A549 (cell line): ENCODE results near the gene MLPH.

Experiments
- JUN ChIP-seq, 2 experiments: fragments of >200 bp; sonication (Bioruptor Twin); formaldehyde crosslinking; IDR thresholded peaks; 2 replicates in 1 of 2; 3 replicates in 1 of 2; pipeline ENCODE4 v1.6.1; 2016 to 2017
- REST ChIP-seq: fragments of 200-600 bp; sonication (generic); IDR thresholded peaks from 2 replicates; pipeline ENCODE4 v1.6.1; 2016; ENCODE audit warnings: antibody characterized with exemption, mild to moderate bottlenecking, moderate library complexity
- TF ChIP-seq, protein P1 (sequence below): fragments of 450-650 bp; IDR thresholded peaks from 2 replicates; pipeline ENCODE4 v1.6.1; 2014; ENCODE audit warnings: antibody characterized with exemption
- TF ChIP-seq, protein P2 (sequence below): fragments of >200 bp; sonication (Bioruptor Twin); formaldehyde crosslinking; IDR thresholded peaks from 3 replicates; pipeline ENCODE4 v1.5.1; 2016

- TF ChIP-seq, protein P1, sequence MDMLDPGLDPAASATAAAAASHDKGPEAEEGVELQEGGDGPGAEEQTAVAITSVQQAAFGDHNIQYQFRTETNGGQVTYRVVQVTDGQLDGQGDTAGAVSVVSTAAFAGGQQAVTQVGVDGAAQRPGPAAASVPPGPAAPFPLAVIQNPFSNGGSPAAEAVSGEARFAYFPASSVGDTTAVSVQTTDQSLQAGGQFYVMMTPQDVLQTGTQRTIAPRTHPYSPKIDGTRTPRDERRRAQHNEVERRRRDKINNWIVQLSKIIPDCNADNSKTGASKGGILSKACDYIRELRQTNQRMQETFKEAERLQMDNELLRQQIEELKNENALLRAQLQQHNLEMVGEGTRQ, result no peak
- TF ChIP-seq, protein P2, sequence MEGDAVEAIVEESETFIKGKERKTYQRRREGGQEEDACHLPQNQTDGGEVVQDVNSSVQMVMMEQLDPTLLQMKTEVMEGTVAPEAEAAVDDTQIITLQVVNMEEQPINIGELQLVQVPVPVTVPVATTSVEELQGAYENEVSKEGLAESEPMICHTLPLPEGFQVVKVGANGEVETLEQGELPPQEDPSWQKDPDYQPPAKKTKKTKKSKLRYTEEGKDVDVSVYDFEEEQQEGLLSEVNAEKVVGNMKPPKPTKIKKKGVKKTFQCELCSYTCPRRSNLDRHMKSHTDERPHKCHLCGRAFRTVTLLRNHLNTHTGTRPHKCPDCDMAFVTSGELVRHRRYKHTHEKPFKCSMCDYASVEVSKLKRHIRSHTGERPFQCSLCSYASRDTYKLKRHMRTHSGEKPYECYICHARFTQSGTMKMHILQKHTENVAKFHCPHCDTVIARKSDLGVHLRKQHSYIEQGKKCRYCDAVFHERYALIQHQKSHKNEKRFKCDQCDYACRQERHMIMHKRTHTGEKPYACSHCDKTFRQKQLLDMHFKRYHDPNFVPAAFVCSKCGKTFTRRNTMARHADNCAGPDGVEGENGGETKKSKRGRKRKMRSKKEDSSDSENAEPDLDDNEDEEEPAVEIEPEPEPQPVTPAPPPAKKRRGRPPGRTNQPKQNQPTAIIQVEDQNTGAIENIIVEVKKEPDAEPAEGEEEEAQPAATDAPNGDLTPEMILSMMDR, result no peak
- TF ChIP-seq REST, result no peak
- no peak for TF ChIP-seq JUN (IDR thresholded peaks at IDR 0.05)
Observed at GRCh38 chr2:237601453-237602116, 114.5 kb downstream of the MLPH start.
